Keratinocyte (primary cell): Measurements from ENCODE around the gene SORD. TPM values are rescaled to one million over a fixed set of nuclear protein-coding genes. Genes with fewer than 3 reads are reported as not detected.
"Not testable (repeated sequence)": the region's sequence is repeated elsewhere in the genome, so short reads cannot be mapped to it uniquely, and the experiment has no call there.

Experiments used
- DNase-seq: peaks from one replicate; pipeline ENCODE4 v3.0.0-alpha.2; 2011; ENCODE audit warnings: low read depth, missing footprints, low spot score
- FAIRE-seq: peaks from 2 replicates; lab custom pipeline; 2011; peaks lifted over from hg19 to GRCh38; lab: Jason Lieb, UNC
- H2AFZ ChIP-seq: 2 replicates; pipeline ENCODE4 v1.6.0; 2012; ENCODE audit warnings: low read length, control low read depth, inconsistent platforms; ENCODE audit not compliant: control insufficient read depth
- H3K27ac ChIP-seq: 2 replicates; pipeline ENCODE4 v1.5.1; 2011; ENCODE audit warnings: low read length; ENCODE audit not compliant: control insufficient read depth, insufficient read depth
- H3K27me3 ChIP-seq: 3 replicates; pipeline ENCODE4 v1.6.0; 2011; ENCODE audit warnings: low read length; ENCODE audit not compliant: control insufficient read depth, insufficient read depth; ENCODE audit errors: extremely low read depth
- H3K36me3 ChIP-seq, 2 experiments: 2 replicates in 1 of 2; 3 replicates in 1 of 2; pipeline ENCODE4 v1.5.1; 2011; ENCODE audit warnings: low read length in 2 of 2, mild to moderate bottlenecking in 1 of 2; ENCODE audit not compliant: control insufficient read depth in 2 of 2, insufficient read depth in 2 of 2; ENCODE audit errors: extremely low read depth in 1 of 2
- H3K4me1 ChIP-seq: 3 replicates; pipeline ENCODE4 v1.5.1; 2011; ENCODE audit warnings: low read length; ENCODE audit not compliant: control insufficient read depth, insufficient read depth; ENCODE audit errors: extremely low read depth
- H3K4me2 ChIP-seq: 3 replicates; pipeline ENCODE4 v1.6.0; 2011; ENCODE audit warnings: low read depth, low read length; ENCODE audit not compliant: control insufficient read depth, insufficient read depth; ENCODE audit errors: extremely low read depth
- H3K4me3 ChIP-seq, 3 experiments: fragments of 200-600 bp in 1 of 3; sonication (generic) in 1 of 3; 2 replicates in 2 of 3; 3 replicates in 1 of 3; pipeline ENCODE4 v1.5.1; 2011 to 2016; ENCODE audit warnings: low read length in 3 of 3, mild to moderate bottlenecking in 3 of 3, control low read depth in 2 of 3, inconsistent platforms in 1 of 3, low read depth in 1 of 3, mixed read lengths in 1 of 3, mixed run types in 1 of 3, moderate library complexity in 1 of 3; ENCODE audit not compliant: control insufficient read depth in 2 of 3, insufficient read depth in 2 of 3; ENCODE audit errors: extremely low read depth in 1 of 3
- H3K79me2 ChIP-seq: 2 replicates; pipeline ENCODE4 v1.6.0; 2012; ENCODE audit warnings: low read length; ENCODE audit not compliant: control insufficient read depth, insufficient read depth
- H3K9ac ChIP-seq: 3 replicates; pipeline ENCODE4 v1.6.0; 2011; ENCODE audit warnings: low read length; ENCODE audit not compliant: control insufficient read depth, insufficient read depth; ENCODE audit errors: extremely low read depth
- H3K9me1 ChIP-seq: 3 replicates; pipeline ENCODE4 v1.6.0; 2011; ENCODE audit warnings: low read length; ENCODE audit not compliant: control insufficient read depth, insufficient read depth; ENCODE audit errors: extremely low read depth
- H3K9me3 ChIP-seq: 2 replicates; pipeline ENCODE4 v1.5.1; 2012; ENCODE audit warnings: low read depth, low read length; ENCODE audit not compliant: control insufficient read depth
- H4K20me1 ChIP-seq: 3 replicates; pipeline ENCODE4 v1.6.0; 2011; ENCODE audit warnings: low read length; ENCODE audit not compliant: control insufficient read depth, insufficient read depth; ENCODE audit errors: extremely low read depth
- CTCF ChIP-seq, 3 experiments: IDR thresholded peaks in 1 of 3; conservative IDR thresholded peaks in 1 of 3; optimal IDR thresholded peaks in 1 of 3; 2 replicates in 2 of 3; 3 replicates in 1 of 3; pipeline versions ENCODE3 to v1.5.1; 2011; ENCODE audit warnings: low read length in 3 of 3, mild to moderate bottlenecking in 3 of 3, moderate library complexity in 2 of 3, control low read depth in 1 of 3, inconsistent platforms in 1 of 3; ENCODE audit not compliant: insufficient read depth in 2 of 3; ENCODE audit errors: extremely low read depth in 1 of 3
- EZH2 ChIP-seq: IDR thresholded peaks from one replicate; pipeline ENCODE4 v1.6.1; 2012; ENCODE audit warnings: inconsistent platforms, mild to moderate bottlenecking, low read length, moderate library complexity
- dilution Hi-C: fragments of 300-500 bp; cut with MboI; formaldehyde crosslinking; loops from one replicate; pipeline ENCODE4 v1.7.0; 2020; ENCODE audit warnings: low sequenced_read_pairs; ENCODE audit not compliant: extremely low pct_ligation_motif_present
- polyA plus RNA-seq, 5 experiments: library from polyadenylated mRNA; depleted of rRNA in 3 of 5; stranded (reverse) in 3 of 5; stranded (forward) in 1 of 5; unstranded in 1 of 5; fragments of >200 nt; gene quantifications; 1 replicate in 1 of 5; 2 replicates in 3 of 5; 3 replicates in 1 of 5; pipeline versions ENCODE4 v1.2.1 to v1.2.3, GENCODE V29; 2011 to 2012; ENCODE audit warnings: missing spikeins in 2 of 5, low read depth in 1 of 5, low replicate concordance in 1 of 5

Gene SORD
- polyA plus RNA-seq, 1 donor (not counting 4 experiments of a cell fraction or from before 2014, with no cell fraction given) = 46.7 TPM

- H3K27ac ChIP-seq, H3K27me3 ChIP-seq, H3K9me3 ChIP-seq, H3K4me3 ChIP-seq, H2AFZ ChIP-seq, dilution Hi-C loops, H4K20me1 ChIP-seq, H3K4me1 ChIP-seq, H3K9me1 ChIP-seq, DNase-seq, H3K79me2 ChIP-seq, H3K36me3 ChIP-seq, H3K4me2 ChIP-seq, H3K9ac ChIP-seq: not testable (repeated sequence)
- FAIRE-seq = peak; percentile 26
Observed at GRCh38 chr15:45044270-45044669, 21.3 kb downstream of the SORD start.

- H3K9me3 ChIP-seq, FAIRE-seq, H3K27ac ChIP-seq, H3K36me3 ChIP-seq, H3K79me2 ChIP-seq, H2AFZ ChIP-seq, H3K9me1 ChIP-seq, DNase-seq, H3K4me1 ChIP-seq, H3K9ac ChIP-seq, H3K4me3 ChIP-seq, H4K20me1 ChIP-seq, dilution Hi-C loops, H3K27me3 ChIP-seq, H3K4me2 ChIP-seq: not testable (repeated sequence)
Observed at GRCh38 chr15:45048449-45048793, 25.4 kb downstream of the SORD start.

- H2AFZ ChIP-seq = no peak overlapping the region
- dilution Hi-C loops = no loop called here
- H3K9me3 ChIP-seq = no peaks in the 10 kb centered on the region
- no peak for FAIRE-seq
- peaks cover 1 to 5% of the 10 kb centered on the region in 2 experiments for H3K36me3 ChIP-seq
- no peak overlapping the region for H3K27ac ChIP-seq
- no peak for TF ChIP-seq EZH2
- no peak for TF ChIP-seq CTCF (optimal IDR thresholded peaks at IDR 0.05 in 1 of 3, IDR thresholded peaks at IDR 0.05 in 1 of 3, conservative IDR thresholded peaks at IDR 0.05 in 1 of 3; ENCODE audit: extremely low read depth in 1 of 3, insufficient read depth in 2 of 3, low read length in 3 of 3)
- no peaks in the 10 kb centered on the region for H3K79me2 ChIP-seq
- no peaks in the 10 kb centered on the region for H3K27me3 ChIP-seq
- H4K20me1 ChIP-seq = no peaks in the 10 kb centered on the region
- no peaks in the 10 kb centered on the region for H3K9me1 ChIP-seq
- no peak overlapping the region for H3K4me3 ChIP-seq
- no peak overlapping the region for H3K9ac ChIP-seq
- no peak for DNase-seq
- no peaks in the 10 kb centered on the region for H3K4me1 ChIP-seq
- no peak overlapping the region for H3K4me2 ChIP-seq
Observed at GRCh38 chr15:45048794-45049631, 26.0 kb downstream of the SORD start.
